Measurements from ENCODE around the gene PPP2R3A.

Gene PPP2R3A

GRCh38 chr3:135970506-135971116 lies 5.1 kb downstream of the PPP2R3A start:
- TF ChIP-seq TEAD4 (IDR thresholded peaks at IDR 0.05) (no peak), TCF12 (IDR thresholded peaks at IDR 0.05; ENCODE audit: low read depth) (no peak), NFIC (IDR thresholded peaks at IDR 0.05) (no peak), YY1 (IDR thresholded peaks at IDR 0.05; ENCODE audit: low read depth) (no peak), RAD21 (IDR thresholded peaks at IDR 0.05; ENCODE audit: low read depth) (no peak), EP300 (IDR thresholded peaks at IDR 0.05; ENCODE audit: borderline replicate concordance) (no peak)

GRCh38 chr3:135973841-135974240 lies 8.3 kb downstream of the PPP2R3A start:
- no peak for TF ChIP-seq TEAD4 (IDR thresholded peaks at IDR 0.05)
- no peak for TF ChIP-seq YY1 (IDR thresholded peaks at IDR 0.05; ENCODE audit: low read depth)
- TF ChIP-seq NFIC (IDR thresholded peaks at IDR 0.05): no peak
- TF ChIP-seq EGR1 (IDR thresholded peaks at IDR 0.05): no peak
- no peak for TF ChIP-seq REST (IDR thresholded peaks at IDR 0.05; ENCODE audit: low read depth)
- TF ChIP-seq FOXM1 (IDR thresholded peaks at IDR 0.05; ENCODE audit: borderline replicate concordance, low read depth): no peak
- no peak for TF ChIP-seq USF1 (IDR thresholded peaks at IDR 0.05)
- TF ChIP-seq MAX (IDR thresholded peaks at IDR 0.05): no peak
- TF ChIP-seq CEBPB (IDR thresholded peaks at IDR 0.05): no peak
- no peak for TF ChIP-seq CREB1 (IDR thresholded peaks at IDR 0.05; ENCODE audit: low read depth)
- no peak for TF ChIP-seq RAD21 (IDR thresholded peaks at IDR 0.05; ENCODE audit: low read depth)
- TF ChIP-seq TCF12 (IDR thresholded peaks at IDR 0.05; ENCODE audit: low read depth): no peak
- no peak for TF ChIP-seq ZBTB7A (IDR thresholded peaks at IDR 0.05; ENCODE audit: low read depth)
- no peak for TF ChIP-seq TAF1 (IDR thresholded peaks at IDR 0.05; ENCODE audit: low read depth)
- TF ChIP-seq EP300 (IDR thresholded peaks at IDR 0.05; ENCODE audit: borderline replicate concordance): no peak

GRCh38 chr3:135975053-135975452 lies 9.5 kb downstream of the PPP2R3A start:
- no peak for TF ChIP-seq CEBPB (IDR thresholded peaks at IDR 0.05)
- TF ChIP-seq TAF1 (IDR thresholded peaks at IDR 0.05; ENCODE audit: low read depth): no peak
- TF ChIP-seq ZBTB7A (IDR thresholded peaks at IDR 0.05; ENCODE audit: low read depth): no peak
- no peak for TF ChIP-seq YY1 (IDR thresholded peaks at IDR 0.05; ENCODE audit: low read depth)
- no peak for TF ChIP-seq RAD21 (IDR thresholded peaks at IDR 0.05; ENCODE audit: low read depth)
- no peak for TF ChIP-seq CREB1 (IDR thresholded peaks at IDR 0.05; ENCODE audit: low read depth)
- no peak for TF ChIP-seq NFIC (IDR thresholded peaks at IDR 0.05)
- TF ChIP-seq TEAD4 (IDR thresholded peaks at IDR 0.05): no peak
- TF ChIP-seq EGR1 (IDR thresholded peaks at IDR 0.05): no peak
- no peak for TF ChIP-seq EP300 (IDR thresholded peaks at IDR 0.05; ENCODE audit: borderline replicate concordance)
- no peak for TF ChIP-seq REST (IDR thresholded peaks at IDR 0.05; ENCODE audit: low read depth)

- TF ChIP-seq MAX (IDR thresholded peaks at IDR 0.05) (no peak), RAD21 (IDR thresholded peaks at IDR 0.05; ENCODE audit: low read depth) (no peak), YY1 (IDR thresholded peaks at IDR 0.05; ENCODE audit: low read depth) (no peak), FOXM1 (IDR thresholded peaks at IDR 0.05; ENCODE audit: borderline replicate concordance, low read depth) (no peak), REST (IDR thresholded peaks at IDR 0.05; ENCODE audit: low read depth) (no peak), EP300 (IDR thresholded peaks at IDR 0.05; ENCODE audit: borderline replicate concordance) (no peak), CREB1 (IDR thresholded peaks at IDR 0.05; ENCODE audit: low read depth) (no peak), TAF1 (IDR thresholded peaks at IDR 0.05; ENCODE audit: low read depth) (no peak), TEAD4 (IDR thresholded peaks at IDR 0.05) (no peak)
Observed at GRCh38 chr3:135975536-135975935, 10.0 kb downstream of the PPP2R3A start.

GRCh38 chr3:135980343-135980742 lies 14.8 kb downstream of the PPP2R3A start:
- TF ChIP-seq YY1 (IDR thresholded peaks at IDR 0.05; ENCODE audit: low read depth): no peak
- TF ChIP-seq RAD21 (IDR thresholded peaks at IDR 0.05; ENCODE audit: low read depth): no peak
- no peak for TF ChIP-seq TAF1 (IDR thresholded peaks at IDR 0.05; ENCODE audit: low read depth)
- no peak for TF ChIP-seq CREB1 (IDR thresholded peaks at IDR 0.05; ENCODE audit: low read depth)
- TF ChIP-seq FOXM1 (IDR thresholded peaks at IDR 0.05; ENCODE audit: borderline replicate concordance, low read depth): no peak
- TF ChIP-seq EGR1 (IDR thresholded peaks at IDR 0.05): no peak
- no peak for TF ChIP-seq TEAD4 (IDR thresholded peaks at IDR 0.05)
- no peak for TF ChIP-seq NFIC (IDR thresholded peaks at IDR 0.05)
- no peak for TF ChIP-seq USF1 (IDR thresholded peaks at IDR 0.05)
- no peak for TF ChIP-seq CEBPB (IDR thresholded peaks at IDR 0.05)
- TF ChIP-seq EP300 (IDR thresholded peaks at IDR 0.05; ENCODE audit: borderline replicate concordance): no peak
- TF ChIP-seq ZBTB7A (IDR thresholded peaks at IDR 0.05; ENCODE audit: low read depth): no peak
- TF ChIP-seq REST (IDR thresholded peaks at IDR 0.05; ENCODE audit: low read depth): no peak
- TF ChIP-seq TCF12 (IDR thresholded peaks at IDR 0.05; ENCODE audit: low read depth): no peak
- TF ChIP-seq MAX (IDR thresholded peaks at IDR 0.05): no peak

All from Ishikawa (cell line).